PC-3 (cell line): ENCODE measurements around the gene UNCX.

Experiments used
- EZH2 ChIP-seq: fragments of 300-600 bp; sonication (generic); IDR thresholded peaks from one replicate; pipeline ENCODE4 v1.6.1; 2017; ENCODE audit warnings: antibody characterized with exemption, mild to moderate bottlenecking, low read length; ENCODE audit not compliant: unreplicated experiment
- TF ChIP-seq, protein P1 (sequence below): fragments of 300-600 bp; sonication (generic); conservative IDR thresholded peaks from 2 replicates; pipeline ENCODE4 v1.5.1; 2017; ENCODE audit warnings: antibody characterized with exemption, low read depth, mild to moderate bottlenecking, low read length

DNA sequence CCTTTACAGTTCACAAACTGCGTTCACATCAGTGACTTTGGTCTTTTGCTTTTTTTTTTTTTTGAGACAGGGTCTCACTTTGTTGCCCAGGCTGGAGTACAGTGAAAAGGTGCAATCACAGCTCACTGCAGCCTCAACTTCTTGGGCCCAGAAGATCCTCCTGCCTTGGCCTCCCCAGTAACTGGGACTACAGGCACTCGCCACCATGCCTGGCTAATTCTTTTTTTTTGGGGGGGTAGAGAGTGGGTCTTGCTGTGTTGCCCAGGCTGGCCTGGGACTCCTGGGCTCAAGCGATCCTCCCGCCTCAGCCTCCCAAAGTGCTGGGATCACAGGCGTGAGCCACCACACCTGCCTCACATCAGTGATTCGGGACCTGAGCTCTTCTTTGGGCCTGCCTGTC is 35.7 kb upstream of the UNCX start:
- no peak for TF ChIP-seq EZH2
- TF ChIP-seq, protein P1, sequence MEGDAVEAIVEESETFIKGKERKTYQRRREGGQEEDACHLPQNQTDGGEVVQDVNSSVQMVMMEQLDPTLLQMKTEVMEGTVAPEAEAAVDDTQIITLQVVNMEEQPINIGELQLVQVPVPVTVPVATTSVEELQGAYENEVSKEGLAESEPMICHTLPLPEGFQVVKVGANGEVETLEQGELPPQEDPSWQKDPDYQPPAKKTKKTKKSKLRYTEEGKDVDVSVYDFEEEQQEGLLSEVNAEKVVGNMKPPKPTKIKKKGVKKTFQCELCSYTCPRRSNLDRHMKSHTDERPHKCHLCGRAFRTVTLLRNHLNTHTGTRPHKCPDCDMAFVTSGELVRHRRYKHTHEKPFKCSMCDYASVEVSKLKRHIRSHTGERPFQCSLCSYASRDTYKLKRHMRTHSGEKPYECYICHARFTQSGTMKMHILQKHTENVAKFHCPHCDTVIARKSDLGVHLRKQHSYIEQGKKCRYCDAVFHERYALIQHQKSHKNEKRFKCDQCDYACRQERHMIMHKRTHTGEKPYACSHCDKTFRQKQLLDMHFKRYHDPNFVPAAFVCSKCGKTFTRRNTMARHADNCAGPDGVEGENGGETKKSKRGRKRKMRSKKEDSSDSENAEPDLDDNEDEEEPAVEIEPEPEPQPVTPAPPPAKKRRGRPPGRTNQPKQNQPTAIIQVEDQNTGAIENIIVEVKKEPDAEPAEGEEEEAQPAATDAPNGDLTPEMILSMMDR = no peak
